Measurements from ENCODE around the gene POU3F1.

- TF ChIP-seq POLR2A (IDR thresholded peaks at IDR 0.05; ENCODE audit: low read length) (no peak), GATA1 (IDR thresholded peaks at IDR 0.05; ENCODE audit: low read depth, low read length) (no peak)
Observed at GRCh38 chr1:38029685-38030511, 16.7 kb downstream of the POU3F1 start.
